Measurements from ENCODE around the gene PDE5A.

- TF ChIP-seq CTCF (IDR thresholded peaks at IDR 0.05): no peak
- no peak for TF ChIP-seq POLR2A (IDR thresholded peaks at IDR 0.05)
- no peak for TF ChIP-seq EP300 (IDR thresholded peaks at IDR 0.05)
Measured at GRCh38 chr4:119593698-119594097, 34.9 kb downstream of the PDE5A start.
